Fibroblast of pulmonary artery (primary cell): ENCODE measurements around the gene TNFSF13.
A peak's percentile ranks its signal among the peaks of the same experiment; 100 is the strongest.

ENCODE experiments used
- DNase-seq: peaks from one replicate; pipeline ENCODE4 v3.0.0-alpha.2; 2010; ENCODE audit warnings: low read depth
- H3K4me3 ChIP-seq: replicated peaks from 2 replicates; pipeline ENCODE4 v1.5.1; 2011; ENCODE audit warnings: low read depth, mild to moderate bottlenecking, control low read depth, low read length, moderate library complexity
- TF ChIP-seq, protein P1 (sequence below): IDR thresholded peaks from 2 replicates; pipeline ENCODE4 v1.5.1; 2011; ENCODE audit warnings: mild to moderate bottlenecking, control low read depth, low read length, inconsistent platforms; ENCODE audit errors: missing control alignments

Gene TNFSF13

DNA sequence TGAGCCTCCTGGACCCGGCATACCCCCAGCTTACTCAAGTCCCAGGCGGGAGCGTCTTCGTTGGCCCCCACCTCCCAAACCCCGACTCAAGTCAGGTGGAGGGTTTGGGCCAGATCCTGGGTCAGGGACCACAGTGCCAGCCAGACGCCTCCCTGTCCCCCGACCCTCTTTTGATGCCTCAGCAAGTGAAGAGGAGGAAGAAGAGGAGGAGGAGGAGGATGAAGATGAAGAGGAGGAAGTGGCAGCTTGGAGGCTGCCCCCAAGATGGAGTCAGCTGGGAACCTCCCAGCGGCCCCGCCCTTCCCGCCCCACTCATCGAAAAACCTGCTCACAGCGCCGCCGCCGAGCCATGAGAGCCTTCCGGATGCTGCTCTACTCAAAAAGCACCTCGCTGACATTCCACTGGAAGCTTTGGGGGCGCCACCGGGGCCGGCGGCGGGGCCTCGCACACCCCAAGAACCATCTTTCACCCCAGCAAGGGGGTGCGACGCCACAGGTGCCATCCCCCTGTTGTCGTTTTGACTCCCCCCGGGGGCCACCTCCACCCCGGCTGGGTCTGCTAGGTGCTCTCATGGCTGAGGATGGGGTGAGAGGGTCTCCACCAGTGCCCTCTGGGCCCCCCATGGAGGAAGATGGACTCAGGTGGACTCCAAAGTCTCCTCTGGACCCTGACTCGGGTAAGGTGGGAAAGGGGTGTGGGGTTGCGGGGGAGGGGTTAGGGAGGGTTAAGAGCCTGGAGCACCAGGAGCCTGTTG lies 4.7 kb downstream of the TNFSF13 start:
- no peak for DNase-seq
- TF ChIP-seq, protein P1, sequence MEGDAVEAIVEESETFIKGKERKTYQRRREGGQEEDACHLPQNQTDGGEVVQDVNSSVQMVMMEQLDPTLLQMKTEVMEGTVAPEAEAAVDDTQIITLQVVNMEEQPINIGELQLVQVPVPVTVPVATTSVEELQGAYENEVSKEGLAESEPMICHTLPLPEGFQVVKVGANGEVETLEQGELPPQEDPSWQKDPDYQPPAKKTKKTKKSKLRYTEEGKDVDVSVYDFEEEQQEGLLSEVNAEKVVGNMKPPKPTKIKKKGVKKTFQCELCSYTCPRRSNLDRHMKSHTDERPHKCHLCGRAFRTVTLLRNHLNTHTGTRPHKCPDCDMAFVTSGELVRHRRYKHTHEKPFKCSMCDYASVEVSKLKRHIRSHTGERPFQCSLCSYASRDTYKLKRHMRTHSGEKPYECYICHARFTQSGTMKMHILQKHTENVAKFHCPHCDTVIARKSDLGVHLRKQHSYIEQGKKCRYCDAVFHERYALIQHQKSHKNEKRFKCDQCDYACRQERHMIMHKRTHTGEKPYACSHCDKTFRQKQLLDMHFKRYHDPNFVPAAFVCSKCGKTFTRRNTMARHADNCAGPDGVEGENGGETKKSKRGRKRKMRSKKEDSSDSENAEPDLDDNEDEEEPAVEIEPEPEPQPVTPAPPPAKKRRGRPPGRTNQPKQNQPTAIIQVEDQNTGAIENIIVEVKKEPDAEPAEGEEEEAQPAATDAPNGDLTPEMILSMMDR, result no peak
- peak overlapping the region; percentile 81 for H3K4me3 ChIP-seq

DNA sequence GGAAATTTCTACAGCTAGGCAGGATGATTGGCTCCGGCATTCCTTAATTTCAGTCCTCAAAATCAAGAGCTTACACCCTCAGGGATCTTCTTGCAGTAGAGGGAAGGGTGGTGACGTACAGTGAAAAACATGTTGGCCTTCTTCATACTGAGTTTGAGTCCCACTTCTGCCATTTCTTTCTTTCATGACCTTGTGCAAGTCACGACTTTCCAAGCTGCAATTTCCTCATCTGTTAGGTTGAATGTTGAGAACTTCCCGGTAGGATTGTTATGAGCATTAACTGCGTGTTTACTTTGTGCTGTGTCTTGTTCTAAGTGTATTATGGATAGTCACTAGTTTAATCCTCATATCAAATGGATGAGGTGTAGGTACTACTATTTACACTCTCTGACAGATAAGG lies 11.0 kb downstream of the TNFSF13 start:
- TF ChIP-seq, protein P1, result no peak
- no peak overlapping the region for H3K4me3 ChIP-seq
- DNase-seq, result no peak

DNA sequence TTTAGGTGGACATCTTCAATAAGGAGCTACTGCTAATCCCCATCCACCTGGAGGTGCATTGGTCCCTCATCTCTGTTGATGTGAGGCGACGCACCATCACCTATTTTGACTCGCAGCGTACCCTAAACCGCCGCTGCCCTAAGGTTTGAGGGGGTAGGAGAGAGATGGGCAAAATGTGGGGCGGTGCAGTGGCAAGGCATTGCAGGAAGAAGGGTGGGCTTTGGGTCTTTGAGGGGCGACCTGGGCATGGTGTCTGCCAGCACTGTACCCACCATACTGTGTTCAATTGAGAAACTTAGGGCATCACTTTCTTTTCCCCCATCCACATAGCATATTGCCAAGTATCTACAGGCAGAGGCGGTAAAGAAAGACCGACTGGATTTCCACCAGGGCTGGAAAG lies 11.8 kb downstream of the TNFSF13 start:
- no peak for DNase-seq
- TF ChIP-seq, protein P1, result no peak
- no peak overlapping the region for H3K4me3 ChIP-seq

DNA sequence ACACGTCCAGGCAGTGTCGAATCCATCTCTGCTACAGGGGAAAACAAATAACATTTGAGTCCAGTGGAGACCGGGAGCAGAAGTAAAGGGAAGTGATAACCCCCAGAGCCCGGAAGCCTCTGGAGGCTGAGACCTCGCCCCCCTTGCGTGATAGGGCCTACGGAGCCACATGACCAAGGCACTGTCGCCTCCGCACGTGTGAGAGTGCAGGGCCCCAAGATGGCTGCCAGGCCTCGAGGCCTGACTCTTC lies 13.7 kb downstream of the TNFSF13 start:
- no peak for DNase-seq
- TF ChIP-seq, protein P1, result no peak
- peak overlapping the region; percentile 65 for H3K4me3 ChIP-seq

DNA sequence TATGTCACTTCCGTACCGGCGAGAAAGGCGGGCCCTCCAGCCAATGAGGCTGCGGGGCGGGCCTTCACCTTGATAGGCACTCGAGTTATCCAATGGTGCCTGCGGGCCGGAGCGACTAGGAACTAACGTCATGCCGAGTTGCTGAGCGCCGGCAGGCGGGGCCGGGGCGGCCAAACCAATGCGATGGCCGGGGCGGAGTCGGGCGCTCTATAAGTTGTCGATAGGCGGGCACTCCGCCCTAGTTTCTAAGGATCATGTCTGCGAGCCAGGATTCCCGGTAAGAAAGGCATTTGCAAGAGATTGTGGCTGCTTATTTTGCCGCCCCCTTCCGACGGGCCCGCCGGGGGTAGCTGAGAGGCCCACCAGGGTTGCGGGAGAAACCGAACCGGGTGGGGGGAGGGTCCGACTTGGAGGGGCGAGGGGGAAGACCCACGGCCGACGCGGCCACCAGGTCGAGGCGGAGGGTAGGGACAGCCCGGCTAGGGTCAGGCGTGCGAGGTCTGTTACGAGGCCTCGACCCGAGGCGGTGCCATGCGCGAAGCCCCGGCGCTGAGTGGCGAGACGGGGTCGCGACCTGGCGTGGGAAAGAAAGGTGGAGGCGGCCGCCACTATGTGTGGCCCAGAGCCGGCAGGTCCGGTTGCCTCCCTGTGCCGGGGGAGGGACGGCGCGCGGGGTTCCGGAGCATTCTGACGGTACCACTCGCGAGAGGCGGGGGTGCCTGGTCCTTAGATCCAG lies 14.2 kb downstream of the TNFSF13 start:
- H3K4me3 ChIP-seq, result peak overlapping the region; percentile 96
- TF ChIP-seq, protein P1, result no peak
- peak; percentile 99 for DNase-seq

DNA sequence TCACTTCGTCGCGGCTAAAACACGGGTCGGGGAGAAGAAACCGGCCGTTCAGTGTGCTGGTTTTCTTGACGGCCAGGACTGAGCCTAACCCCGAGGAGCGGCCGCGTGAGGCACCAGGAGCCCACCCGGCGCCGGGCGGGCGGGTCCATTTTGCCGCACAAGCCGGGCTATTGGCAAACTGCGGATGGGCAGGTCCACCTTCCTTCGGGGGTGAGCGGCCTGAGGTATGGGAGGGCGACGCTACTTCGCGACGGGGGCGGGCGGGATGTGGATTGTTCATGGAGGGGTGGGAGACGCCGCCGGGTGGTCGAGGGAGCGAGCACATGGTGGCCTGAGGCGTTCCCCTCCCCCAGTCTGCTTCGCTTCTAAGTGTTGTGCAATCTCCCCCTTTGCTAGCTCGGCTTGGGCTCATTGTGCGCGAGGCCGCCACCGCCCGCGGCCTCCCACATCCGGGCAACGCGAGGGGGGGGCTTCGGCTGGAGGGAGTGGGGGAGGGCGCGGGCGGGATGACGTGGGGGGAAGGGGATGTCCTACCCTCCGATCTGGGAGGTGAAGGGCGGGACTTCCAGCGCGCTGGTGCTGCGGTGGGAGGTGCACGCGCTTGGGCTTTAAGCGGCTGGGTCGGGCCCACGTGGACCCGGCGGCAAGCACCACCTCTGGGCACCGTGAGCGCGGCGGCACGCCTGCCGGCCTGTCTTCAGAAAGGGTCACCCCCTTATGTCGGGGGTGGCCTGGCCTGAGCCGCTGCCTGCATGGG lies 15.0 kb downstream of the TNFSF13 start:
- TF ChIP-seq, protein P1, result no peak
- DNase-seq, result peak; percentile 97
- H3K4me3 ChIP-seq, result peak overlapping the region; percentile 96
